NOMO-1 treated with DMSO at 0.1 percent for 48 hours (cell line): ENCODE results near the gene TSFM.
A peak's percentile ranks its signal among the peaks of the same experiment; 100 is the strongest.

Experiments used
- DNase-seq: peaks from one replicate; lab custom pipeline; 2025; ENCODE audit not compliant: unreplicated experiment; lab: John Stamatoyannopoulos, UW

The TSFM gene

DNA sequence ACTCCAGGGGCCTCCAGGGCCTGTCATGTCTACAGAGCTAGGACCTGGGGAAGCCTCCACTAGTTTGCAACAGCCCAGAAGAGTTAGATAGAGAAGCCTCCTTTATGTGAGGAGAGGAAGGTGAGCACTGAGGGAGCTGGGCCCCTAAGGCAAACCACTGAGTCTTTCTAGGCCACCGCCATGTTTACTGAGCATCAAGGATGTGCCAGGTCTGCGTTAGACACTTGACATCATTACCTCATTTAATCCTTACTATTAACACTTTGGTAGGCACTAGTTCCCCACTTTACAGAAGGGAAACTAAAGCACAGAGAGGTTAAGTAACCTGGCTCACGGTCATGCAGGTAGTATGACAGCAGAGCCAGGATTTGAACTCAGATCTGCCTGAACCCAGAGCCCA is 51.1 kb downstream of the TSFM start:
- no peak for DNase-seq

DNA sequence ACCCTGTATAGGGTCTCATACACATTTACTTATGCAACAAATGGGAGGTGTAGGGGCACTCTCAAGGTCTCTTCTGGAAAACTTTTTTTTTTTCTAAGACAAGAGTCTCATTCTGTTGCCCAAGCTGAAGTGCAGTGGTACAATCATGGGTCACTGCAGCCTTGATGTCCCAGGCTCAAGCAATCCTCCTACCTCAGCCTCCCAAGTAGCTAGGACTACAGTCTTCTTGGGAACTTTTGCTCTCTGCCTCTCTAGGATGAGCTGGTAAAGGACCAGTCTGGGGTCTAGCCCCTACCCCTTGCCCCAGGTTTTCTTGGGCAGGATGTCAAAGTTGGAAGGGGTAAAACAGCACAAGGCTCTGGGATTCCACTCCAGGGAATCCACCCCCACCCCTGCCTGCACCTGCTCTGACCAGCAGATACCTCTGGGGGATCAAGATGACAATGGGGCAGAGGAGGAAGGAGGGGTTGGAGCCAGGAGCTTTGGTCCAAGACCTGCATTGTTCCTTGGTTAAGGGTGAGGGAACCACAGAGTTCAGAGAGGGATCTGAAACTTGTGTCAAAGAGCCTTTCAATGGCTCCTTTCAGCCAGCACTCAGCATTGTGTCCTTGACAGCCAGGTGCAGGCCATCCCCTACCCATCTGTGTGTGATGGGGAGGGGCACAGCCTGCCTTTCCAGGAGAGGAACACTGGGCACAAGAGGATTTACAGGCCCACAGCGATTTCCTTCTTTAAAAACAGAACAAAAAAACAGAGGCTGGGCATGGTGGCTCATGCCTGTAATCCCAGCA is 51.7 kb downstream of the TSFM start:
- DNase-seq = no peak

- peak; percentile 25 for DNase-seq
Measured at GRCh38 chr12:57835366-57836288, 53.0 kb downstream of the TSFM start.

GRCh38 chr12:57836442-57837375 is 54.1 kb downstream of the TSFM start:
- peak; percentile 83 for DNase-seq

GRCh38 chr12:57837864-57838562 is 55.4 kb downstream of the TSFM start:
- DNase-seq = no peak

- DNase-seq = peak; percentile 43
Measured at GRCh38 chr12:57838594-57839302, 56.2 kb downstream of the TSFM start.

- DNase-seq = no peak
Measured at GRCh38 chr12:57839996-57840395, 57.4 kb downstream of the TSFM start.

DNA sequence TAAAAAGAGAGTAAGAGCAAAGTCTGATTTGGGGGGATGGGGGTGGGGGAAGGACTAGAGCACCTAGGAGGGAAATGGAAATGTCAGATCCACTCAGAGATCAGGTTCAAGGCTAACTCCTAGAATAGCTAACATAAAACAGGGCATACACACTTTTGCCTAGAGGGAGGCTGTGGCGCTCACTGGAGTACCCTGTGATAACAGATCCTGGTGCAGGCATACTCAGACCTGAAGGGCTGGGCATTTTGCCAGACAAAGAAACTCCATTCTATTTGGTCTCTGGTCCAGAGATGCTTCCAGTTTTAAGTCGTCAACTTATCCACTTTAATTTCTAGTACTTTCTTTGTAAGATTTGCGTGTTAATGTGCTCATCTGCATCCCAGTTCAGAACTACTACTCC is 58.1 kb downstream of the TSFM start:
- no peak for DNase-seq

DNA sequence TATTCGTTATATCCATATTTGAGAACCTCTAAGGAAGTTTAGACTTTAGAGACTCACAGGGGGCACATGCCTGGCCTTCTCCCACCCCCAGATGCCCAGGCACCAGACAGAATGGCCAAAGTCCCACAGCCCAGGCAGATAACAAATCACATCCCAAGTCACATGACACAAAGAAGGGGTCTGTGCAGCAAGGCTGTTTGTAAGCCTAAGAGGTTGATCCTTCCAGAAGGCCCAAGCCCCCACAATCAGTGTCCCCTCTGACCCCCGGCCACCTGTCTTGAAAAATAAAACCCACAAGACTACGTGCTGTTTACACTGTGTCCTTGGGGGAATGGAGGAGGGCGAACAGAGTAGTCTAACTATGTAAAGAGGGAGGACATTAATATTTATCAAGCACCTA is 58.9 kb downstream of the TSFM start:
- no peak for DNase-seq

DNA sequence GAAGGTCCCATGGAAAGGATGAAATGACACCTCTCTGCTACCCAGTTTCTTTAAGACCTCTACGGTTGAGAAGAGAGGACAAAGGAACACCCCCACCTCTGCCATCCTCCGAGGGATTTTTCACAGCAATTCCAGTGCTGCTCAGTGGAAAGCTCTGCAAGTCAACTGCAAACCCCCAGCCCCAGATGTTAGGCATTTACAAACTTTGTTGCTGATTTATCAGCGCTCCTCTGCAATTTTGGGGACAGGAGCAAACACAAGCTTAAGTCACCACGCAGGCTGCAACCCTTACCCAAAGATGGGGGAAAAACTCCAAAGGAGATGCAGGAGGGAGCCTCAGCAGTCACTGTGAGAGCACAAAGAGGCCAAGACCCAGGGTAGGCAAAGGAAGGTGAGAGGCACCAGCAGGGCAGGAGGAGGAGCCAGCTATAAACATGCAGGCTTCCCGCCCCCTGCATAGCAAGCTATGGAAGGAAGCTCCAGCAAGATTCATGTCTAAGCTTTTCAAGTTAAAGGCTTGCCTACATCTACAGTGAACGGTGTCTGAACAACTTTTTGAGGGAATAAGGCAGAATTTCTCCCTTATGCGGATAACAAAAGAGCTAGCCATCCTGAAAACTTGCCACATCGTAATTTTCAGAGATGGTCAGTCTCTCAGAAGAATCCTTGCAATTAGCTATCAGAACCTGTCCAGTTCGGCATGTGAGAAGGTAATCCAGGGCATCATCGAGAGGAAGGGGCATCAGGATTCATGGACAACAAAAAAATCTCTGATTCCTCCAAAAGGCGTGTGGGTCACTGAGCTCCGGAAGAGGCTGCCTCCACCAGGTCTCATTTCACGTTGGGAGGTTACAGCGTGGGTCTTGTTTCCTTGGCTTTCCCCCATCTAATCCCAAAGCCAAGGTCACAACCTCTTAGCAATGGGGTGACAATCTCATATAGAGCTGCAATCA is 60.0 kb downstream of the TSFM start:
- peak; percentile 13 for DNase-seq

- DNase-seq = peak; percentile 31
Measured at GRCh38 chr12:57844709-57845477, 62.3 kb downstream of the TSFM start.

DNA sequence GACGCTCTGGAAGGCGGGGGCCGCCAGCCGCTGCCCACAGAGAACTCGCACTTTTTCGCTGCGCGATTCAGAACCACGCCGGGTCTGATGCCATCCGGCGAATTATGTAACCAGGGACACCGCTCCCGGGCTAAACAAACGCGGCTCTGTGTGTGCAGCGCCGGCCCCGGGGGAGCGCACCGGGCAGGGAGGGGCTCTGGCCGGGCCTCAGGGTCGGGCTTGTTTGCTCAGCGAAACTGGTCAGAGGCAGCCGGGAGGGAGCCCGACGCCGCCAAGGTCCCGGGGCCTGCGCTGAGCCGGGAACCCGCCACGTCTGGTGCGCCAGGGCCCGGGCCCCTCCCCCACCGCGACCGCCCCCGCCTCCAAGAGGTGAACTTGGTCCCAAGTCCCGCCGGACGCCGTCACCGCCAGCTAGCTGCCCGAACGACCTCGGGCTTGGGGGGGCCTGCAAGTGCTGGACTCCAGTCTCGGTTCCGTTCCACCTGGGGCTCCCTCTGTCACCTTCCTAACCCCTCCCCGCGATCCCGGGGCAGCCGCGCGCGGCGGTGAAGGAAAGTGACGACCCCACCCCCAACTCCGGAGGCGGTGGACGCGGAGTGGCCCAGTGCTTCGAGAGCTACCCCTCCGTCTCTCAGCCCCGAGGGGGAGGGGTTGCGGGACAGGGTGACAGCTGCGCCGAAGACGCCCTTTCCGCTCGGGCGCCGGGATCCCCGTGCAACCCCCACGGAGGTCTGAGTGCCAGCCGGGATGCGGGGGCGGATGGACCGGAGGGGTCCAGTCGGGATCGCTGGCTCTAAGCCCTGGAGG is 63.1 kb downstream of the TSFM start:
- DNase-seq = peak; percentile 25

DNA sequence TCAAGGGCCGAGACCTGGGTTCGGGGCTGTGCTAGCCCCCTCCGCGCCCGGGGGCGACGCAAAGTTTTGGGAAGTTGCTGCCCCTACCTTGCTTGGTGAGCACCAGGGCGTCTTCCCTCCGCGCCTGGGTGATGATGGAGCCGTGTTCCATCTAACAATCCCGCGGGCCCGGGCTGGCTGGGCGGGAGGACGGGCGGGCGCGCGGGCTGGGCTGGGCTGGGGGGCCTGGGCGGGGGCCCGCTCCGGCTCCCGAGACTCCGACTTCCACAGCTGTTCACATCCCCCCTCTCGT is 63.6 kb downstream of the TSFM start:
- no peak for DNase-seq

- peak; percentile 86 for DNase-seq
Measured at GRCh38 chr12:57846577-57847319, 64.2 kb downstream of the TSFM start, which contains the start of gene CTDSP2. Gene CTDSP2, minus strand, starts transcription at chr12:57846729. Its CDS starts 294 bp downstream, at chr12:57846435.
